GM19240 (cell line): ENCODE measurements around the gene EIF4A3.

Experiments
- DNase-seq: peaks from one replicate; pipeline ENCODE4 v3.0.0; 2011; ENCODE audit warnings: low spot score; ENCODE audit not compliant: insufficient read length

The EIF4A3 gene

DNA sequence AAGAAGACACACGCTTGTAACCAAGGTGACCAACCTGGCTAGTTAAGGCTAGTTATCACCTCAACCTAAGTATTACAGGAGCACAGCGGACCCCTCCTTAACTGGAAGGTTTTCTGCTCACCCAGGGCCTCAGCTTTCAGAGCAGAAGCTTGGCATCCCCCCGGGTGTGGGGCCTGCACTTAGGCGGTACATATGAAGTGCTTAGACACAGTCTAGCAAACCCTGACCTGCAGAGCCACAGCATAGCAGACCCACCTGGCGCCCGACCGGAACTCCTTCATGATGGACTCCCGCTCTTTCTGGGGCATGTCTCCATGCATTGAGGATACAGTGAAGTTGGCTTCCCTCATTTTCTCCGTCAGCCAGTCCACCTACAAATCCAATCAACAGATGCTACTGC, 9.8 kb downstream of the EIF4A3 start:
- DNase-seq: no peak

DNA sequence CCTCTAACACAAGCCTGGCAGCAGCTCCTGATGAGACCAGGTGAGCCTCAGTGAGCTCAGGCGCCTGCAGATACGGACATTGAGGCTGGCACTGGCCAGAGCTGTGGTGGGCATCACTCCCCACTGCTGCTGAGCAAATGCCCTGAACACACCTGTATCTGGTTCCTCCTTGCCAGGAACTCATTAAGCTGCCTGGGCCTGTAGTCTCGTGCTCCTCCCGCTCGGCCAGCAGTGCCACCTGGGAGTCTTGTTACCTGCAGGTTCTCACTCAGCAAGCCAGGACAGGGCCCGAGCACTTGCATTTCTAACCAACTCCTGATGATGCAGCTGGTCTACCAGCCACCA, 13.3 kb downstream of the EIF4A3 start:
- no peak for DNase-seq

DNA sequence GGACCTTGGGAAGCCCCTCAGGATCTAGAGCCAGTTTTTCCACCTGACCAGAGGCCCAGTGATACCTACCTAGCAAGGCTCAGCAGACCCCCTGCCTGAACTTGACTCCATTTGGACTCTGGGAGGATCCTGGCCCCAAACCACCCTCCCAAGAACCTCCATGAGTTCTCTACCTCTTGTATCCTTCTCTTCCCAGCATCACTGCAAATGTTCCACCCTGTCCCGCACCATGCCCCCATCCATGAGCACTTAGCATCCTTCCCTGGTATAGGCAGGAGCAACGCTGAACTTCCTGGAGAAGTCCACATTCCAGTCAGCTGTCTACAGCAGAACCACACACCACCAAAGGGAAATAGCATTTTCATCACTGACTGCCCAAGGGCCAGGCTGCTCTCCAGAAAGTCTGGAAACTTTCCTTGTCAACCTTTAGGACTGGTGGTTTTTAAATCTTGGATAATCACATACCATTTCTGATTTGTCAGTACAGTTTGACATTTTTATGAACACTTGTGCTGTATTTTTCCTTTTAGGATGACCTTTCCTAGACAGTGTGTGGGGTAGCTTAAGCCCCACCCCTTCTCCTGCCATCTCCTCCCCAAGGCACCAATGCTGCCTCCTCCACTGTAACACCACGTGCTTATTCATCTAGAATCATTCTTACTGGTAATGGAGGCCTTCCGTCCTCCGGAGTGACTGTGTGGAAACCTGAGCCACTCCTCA, 13.9 kb downstream of the EIF4A3 start:
- no peak for DNase-seq

DNA sequence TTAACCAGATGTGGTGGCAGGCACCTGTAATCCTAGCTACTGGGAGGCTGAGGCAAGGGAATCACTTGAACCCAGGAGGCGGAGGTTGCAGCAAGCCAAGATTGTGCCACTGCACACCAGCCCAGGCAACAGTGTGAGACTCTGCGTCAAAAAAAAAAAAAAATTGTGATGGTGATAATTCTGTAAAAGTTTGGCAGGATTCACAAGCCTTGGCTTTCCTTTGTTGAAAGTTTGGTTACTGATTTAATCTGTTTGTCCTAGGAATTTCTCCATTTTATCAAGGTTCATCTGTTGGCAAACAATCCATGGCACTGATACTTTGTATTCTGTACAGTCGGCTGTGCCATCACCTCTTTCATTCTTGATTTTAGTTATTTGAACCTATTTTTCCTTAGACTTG, 15.9 kb downstream of the EIF4A3 start:
- no peak for DNase-seq

DNA sequence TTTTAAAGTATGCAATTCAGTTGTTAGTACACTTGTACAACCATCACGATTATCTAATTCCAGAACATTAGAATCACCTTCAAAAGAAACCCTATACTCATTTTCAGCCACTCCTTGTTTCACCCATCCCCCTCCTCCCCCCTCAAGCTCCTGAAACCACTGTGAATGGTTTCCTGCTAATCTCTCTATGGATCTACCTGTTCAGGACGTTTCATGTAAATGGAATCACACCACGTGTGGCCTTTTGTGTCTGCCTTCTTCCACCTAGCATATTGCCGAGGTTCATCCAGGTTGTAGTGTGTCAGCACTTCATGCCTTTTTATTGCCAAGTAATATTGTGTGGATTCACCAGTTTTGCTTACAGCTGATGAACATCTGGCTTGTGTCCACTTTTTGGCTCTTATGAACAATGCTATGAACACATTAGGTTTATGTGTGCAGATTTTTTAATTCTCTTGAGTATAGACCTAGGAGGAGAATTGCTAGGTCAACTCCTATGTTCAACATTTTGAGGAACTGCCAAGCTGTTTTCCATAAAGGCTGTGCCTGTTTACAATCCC, 17.8 kb downstream of the EIF4A3 start:
- DNase-seq: no peak

DNA sequence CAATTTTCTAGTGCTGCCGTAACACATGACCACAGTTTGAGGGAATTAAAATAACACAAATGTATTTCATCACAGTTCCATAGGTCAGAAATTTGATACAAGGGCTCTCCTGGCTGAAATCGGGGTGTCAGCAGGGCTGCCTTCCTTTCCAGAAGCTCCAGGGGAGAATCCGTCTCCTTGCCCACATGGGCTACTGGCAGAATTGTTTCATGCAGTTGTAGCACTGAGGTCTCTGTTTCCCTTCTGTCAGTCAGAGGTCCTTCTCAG, 20.5 kb downstream of the EIF4A3 start:
- DNase-seq: no peak

DNA sequence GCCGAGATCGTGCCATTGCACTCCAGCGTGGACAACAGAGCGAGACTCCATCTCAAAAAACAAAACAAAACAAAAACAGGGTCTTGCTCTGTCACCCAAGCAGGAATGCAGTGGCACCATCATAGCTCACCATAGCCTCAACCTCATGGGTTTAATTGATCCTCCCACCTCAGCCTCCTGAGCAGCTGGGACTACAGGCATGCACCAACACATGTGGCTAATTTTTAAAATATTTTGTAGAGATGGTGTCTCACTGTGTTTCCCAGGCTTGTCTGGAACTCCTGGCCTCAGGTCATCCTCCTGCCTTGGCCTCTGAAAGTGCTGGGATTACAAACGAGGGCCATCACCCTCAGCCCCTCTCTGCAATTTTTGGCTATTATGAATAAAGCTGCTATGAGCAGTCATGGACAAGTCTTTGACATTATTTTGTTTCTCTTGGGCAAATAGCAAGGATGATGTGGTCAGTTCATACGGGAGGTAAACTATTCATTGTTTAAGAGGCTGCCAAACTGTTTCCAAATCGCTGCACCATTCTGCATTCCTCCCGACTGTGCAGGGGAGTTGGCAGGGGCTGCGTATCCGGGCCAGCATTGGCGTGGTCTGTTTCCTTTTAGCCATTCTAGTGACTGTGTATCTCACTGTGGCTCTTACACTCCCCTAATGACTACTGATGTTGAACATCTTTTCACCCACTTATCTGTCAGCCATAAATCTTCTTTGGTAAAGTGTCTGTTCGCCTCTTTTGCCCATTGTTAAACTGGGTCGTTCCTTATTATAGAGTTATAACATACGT, 21.1 kb downstream of the EIF4A3 start:
- no peak for DNase-seq

DNA sequence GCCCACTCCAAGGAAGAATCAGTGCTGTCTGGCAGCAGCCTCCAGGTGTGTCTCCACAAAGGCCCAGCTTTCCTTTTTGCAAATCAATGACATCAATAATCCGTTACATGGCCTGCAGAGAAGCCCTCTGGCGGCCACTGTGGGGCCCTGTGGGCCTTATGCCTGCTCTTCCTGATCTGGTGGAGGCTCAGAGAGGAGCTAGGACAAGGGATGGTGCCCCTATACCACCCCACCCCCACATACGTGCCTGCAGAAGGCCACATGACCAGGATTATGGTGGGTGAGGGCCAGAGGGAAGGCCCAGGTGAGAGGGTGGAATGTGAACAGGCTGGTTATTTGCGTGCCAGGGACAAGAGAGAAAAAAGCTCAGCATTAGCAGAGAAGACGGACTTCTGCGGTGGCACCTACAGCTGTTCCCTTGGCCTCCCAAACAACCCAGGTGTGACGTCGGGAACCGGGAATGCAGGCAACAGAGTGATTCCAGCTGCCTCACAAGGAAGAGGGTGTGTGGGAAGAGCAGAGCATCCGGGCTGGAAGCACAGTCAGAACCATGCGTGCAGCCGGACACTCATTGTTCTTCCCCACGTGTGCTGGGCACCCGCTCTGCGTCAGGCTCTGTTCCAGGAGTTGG, 22.5 kb downstream of the EIF4A3 start:
- DNase-seq: no peak

DNA sequence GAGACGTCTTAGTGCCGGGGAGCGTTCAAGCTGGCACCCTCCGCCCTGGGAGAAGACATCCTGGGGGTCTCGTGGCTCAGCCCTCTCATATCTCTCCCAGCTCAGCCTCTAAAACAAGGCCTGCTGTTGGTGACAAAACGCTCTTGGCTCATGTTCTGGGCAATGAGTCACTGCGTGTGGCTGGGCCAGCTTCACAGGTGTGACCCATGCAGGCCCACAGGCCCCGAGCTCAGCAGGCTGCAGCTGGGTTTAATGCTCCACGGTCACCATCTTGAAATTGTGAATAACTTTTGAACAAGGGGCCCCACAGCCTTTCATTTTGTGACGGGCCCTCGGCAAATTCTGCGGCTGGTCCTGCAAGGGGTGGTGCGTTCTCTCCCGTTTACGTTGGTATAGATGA, 23.1 kb downstream of the EIF4A3 start:
- DNase-seq: no peak

DNA sequence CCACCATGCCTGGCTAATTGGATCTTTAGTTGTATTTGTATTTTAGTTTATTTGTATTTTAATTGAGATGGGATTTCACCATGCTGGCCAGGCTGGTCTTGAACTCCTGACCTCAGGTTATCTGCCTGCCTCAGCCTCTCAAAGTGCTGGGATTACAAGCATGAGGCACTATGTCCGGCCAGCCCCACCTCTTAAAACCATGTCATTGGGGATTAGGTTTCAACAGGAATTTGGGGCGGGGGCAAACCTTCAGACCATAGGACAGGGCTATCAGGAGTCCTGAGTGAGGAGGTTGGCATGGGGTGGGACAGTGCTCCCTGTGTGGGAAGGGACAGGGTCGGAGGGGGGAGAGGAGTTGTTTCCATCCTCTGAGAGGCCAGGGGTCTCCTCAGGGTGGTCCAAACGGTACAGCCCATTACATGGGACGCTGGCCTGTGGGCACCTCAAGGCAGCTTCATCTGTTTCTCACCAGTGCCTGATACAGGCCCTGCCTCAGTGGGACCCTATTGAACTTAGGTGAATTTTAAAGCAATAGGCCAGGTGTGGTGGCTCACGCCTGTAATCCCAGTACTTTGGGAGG, 23.9 kb downstream of the EIF4A3 start:
- DNase-seq: no peak

DNA sequence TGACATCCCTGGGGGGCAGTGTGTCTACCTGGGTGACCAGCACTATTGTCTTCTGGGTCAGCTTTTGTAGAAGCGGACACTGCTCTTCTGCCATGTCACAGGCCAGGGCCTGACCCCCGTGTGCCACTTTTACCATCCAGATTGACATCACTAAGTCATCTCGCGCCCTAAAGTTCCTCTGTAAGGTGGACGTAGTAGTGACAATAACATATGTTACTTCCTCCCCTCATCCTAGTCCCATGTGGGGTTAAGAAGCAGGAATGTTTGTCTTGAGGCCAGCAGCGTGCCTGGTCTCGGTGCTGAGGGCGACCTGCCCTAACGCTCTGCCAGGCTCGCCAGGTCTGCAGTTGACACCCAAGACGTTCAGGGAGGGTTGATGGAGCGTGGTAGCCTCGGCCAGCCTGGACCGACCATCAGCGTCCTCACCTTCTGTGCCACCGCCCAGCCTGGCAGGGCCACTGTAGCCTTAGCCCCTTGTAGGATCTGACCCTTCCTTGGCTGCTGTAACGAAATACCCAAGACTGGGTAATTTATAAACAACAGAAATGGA, 24.8 kb downstream of the EIF4A3 start:
- no peak for DNase-seq

DNA sequence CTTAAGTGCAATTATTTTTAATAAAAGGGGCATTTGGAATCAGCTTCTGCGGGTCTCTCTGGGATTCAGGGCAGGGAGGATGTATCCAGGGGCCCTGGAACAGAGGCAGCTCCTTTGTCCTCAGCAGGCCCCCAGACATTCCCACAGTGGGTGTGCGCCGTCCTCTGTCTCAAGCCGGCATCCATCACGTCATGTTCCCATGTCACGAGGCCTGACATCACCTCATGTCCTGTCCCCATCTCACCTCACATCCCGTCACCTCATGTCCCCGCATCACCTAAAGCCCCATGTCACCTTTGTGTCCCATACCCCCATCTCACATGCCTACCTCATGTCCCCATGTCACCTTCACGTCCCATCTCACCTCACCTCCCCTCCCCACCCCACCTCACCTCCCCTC, 27.1 kb downstream of the EIF4A3 start:
- no peak for DNase-seq

DNA sequence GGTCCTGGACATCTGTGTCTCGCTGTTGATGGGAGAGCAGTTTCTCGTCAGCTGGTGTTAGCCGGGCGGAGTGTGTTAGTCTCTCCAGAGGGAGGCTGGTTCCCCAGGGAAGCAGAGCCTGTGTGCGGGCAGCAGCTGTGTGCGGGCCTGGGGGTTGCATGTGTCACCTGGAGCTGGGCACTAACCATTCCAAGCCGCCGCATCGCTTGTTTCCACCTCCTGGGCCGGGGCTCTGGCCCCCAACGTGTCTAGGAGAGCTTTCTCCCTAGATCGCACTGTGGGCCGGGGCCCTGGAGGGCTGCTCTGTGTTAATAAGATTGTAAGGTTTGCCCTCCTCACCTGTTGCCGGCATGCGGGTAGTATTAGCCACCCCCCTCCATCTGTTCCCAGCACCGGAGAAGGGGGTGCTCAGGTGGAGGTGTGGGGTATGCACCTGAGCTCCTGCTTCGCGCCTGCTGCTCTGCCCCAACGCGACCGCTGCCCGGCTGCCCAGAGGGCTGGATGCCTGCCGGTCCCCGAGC, 27.6 kb downstream of the EIF4A3 start:
- no peak for DNase-seq

DNA sequence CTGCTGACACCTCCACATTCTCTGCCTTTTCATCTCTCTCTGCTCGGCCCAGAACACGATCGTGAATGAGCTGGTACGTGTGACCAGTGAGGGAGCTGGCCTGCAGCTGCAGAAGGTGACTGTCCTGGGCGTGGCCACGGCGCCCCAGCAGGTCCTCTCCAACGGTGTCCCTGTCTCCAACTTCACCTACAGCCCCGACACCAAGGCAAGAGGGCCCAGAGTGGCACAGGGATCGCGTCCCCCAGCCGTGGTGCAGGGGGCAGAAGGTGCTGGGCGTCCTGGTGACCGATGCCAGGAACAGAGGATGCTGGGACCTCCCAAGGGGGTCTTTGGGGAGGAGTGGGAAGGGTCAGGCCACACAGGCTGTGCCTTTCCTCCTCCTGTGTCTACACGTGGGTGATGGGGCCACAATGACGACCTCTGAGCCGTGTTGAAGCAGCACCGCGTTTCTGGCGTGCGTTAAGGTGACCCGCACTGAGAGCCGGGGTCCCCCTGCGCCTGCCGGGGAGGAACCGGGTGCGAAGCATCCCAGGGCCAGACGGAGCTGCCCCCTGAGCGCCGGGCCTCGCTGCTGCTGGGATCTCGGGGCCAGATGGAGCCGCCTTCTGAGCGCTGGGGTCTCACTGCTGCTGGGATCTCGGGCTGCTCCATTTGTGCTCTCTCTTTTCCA, 28.2 kb downstream of the EIF4A3 start:
- DNase-seq: no peak

DNA sequence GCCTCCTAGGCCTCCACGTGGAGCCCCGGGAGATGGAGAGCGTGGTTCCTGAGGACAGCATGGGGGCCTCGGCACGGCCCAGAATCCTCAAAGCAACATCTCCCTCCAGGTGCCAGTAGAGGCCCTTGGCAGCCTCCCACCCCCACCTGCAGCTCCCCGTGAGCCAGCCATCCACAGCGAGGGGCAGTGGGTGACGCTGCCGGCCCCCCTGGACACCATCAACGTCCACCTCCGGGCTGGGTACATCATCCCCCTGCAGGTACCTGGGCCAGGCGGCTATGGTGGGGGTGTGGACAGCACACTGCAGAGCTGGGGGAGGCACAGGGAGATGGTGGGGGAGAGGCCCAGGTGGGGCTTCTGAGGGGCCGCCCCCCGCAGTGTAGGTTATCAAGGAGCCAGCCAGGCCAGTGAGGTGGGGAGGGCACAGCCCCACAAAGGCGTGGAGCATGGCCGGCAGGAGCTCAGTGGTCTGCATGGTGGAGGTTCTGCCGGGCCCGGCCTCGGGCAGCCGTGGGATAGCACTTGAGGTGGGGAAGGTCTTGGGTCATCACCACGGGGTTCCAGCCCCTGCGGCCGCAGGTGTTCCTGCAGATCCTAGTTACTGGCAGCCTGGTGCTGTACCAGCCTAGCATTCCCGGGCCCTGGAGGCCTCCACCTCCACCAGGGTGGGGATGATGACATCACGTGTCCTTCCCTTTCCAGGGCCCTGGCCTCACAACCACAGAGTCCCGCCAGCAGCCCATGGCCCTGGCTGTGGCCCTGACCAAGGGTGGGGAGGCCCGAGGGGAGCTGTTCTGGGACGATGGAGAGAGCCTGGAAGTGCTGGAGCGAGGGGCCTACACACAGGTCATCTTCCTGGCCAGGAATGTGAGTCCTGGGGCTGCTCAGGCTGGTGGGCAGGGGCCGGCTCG, 29.2 kb downstream of the EIF4A3 start:
- no peak for DNase-seq

DNA sequence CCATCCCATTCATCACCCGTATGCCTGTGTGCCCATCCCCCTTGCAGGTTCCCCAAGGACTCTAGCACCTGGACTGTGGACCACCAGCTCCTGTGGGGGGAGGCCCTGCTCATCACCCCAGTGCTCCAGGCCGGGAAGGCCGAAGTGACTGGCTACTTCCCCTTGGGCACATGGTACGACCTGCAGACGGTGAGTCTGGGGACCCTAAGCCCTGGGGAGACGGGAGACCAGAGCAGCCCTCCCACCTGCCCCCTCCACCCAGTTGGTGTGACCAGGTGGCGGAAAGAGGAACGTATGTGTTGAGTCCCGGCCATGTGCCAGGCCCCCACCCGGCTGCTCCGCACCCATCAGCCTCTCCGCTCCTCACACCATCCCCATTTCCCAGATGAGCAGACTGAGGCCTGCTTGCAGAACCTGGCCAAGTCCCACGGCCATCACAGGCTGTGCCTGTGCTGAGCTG, 30.0 kb downstream of the EIF4A3 start:
- DNase-seq: no peak

DNA sequence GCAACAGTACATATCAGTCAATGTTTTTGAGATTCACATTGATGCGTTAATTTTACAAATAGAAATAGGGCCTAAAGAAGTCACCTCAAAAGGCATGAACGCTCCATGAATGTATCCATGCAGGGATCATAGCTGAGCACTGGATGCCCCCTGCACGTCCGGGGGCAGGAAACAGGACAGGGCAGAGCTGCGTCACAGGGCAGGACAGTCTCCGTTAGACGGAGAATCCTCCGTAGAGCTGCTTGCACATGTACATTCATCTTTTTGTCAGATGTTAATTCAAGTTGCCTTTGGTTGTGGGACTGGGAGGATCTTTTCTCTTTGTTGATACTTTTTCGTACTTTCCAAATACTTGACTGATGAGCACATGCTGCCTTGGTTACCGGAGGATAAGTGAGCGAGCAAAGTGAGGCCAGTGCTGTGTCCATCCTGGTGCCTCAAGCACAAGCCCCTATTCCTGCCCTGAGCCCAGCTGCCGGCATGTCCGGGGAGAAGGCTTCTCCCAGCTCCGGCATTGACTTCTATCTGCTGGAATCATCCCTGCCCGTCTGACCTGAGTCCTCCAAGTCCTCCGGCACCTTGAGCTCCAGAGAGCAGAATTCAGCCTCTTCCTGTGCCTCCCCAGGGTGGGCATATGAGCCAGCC, 30.5 kb downstream of the EIF4A3 start:
- DNase-seq: no peak

DNA sequence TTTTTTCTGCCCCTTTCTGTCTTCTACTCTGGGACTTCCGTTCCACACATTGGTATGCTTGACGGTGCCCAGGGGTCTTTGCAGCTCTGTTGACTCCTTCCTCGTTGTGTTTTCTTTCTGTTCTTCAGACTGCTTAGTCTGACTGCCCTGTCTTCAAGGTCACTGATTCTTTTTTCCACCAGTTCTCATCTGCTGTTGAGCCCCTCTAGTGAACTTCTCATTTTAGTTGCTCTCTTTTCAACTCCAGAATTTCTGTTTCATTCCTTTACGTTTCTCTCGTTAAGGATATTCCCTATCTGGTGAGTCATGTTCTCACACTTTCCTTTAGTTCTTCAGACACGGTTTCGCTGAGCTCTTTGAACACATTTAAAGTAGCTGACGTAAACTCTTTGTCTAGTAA, 31.8 kb downstream of the EIF4A3 start:
- no peak for DNase-seq

DNA sequence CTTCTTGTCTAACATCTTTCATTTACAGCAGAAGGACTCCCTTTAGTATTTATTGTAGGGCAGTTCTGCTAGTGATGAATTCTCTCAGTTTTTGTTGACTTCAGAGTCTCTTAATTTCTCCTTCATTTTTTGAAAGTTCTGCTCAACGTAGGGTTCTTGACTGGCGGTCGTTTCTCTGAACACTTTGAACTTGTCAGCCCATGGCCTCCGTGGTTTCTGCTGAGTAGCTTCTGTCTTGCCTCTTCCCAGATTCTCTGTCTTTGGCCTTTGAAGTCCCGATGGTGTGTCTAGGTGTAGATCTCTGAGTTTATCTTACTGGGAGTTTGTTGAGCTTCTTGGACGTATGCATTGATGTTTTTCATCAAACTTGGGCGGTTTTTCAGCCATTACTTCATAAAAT, 32.2 kb downstream of the EIF4A3 start:
- no peak for DNase-seq
